Breast epithelium (tissue), 4 donors: ENCODE measurements around the gene GRIK1. TPM values are rescaled to one million over a fixed set of nuclear protein-coding genes. Genes with fewer than 3 reads are reported as not detected.

Experiments
- DNase-seq, 2 donors: peaks; one replicate each; pipeline ENCODE4 v3.0.0-alpha.2; 2019; ENCODE audit warnings: low spot score in 2 of 2
- H3K27ac ChIP-seq, 2 donors: fragments of 200-600 bp; sonication (generic) in 1 of 2; one replicate each; pipeline ENCODE4 v1.5.1; 2016 to 2019; ENCODE audit warnings: mild to moderate bottlenecking in 1 of 2
- H3K27me3 ChIP-seq, 2 donors: fragments of 200-600 bp; sonication (generic) in 1 of 2; one replicate each; pipeline versions ENCODE4 v1.5.1 to v1.6.0; 2017 to 2019; ENCODE audit warnings: control low read depth in 1 of 2, mild to moderate bottlenecking in 1 of 2
- H3K36me3 ChIP-seq: fragments of 200-600 bp; one replicate; pipeline ENCODE4 v1.5.1; 2019
- H3K4me1 ChIP-seq, 2 donors: fragments of 200-600 bp; sonication (generic); one replicate each; pipeline ENCODE4 v1.5.1; 2016 to 2019; ENCODE audit warnings: control low read depth in 1 of 2
- H3K4me3 ChIP-seq, 3 donors: fragments of 200-600 bp; sonication (generic); 1 replicate in 2 of 3; 2 replicates in 1 of 3; pipeline ENCODE4 v1.5.1; 2016 to 2019; ENCODE audit warnings: mild to moderate bottlenecking in 3 of 3, moderate library complexity in 2 of 3
- H3K9me3 ChIP-seq, 2 donors: fragments of 200-600 bp; sonication (generic) in 1 of 2; one replicate each; pipeline ENCODE4 v1.5.1; 2016 to 2019; ENCODE audit warnings: control low read depth in 1 of 2
- POLR2A ChIP-seq: fragments of 450-650 bp; IDR thresholded peaks from one replicate; pipeline ENCODE4 v1.6.1; 2016; ENCODE audit warnings: antibody characterized with exemption, mild to moderate bottlenecking, moderate library complexity
- POLR2AphosphoS5 ChIP-seq, 3 donors: sonication (generic); formaldehyde crosslinking; IDR thresholded peaks; one replicate each; pipeline ENCODE4 v1.6.1; 2017; ENCODE audit warnings: antibody characterized with exemption in 3 of 3
- intact Hi-C: fragments of 100-400 bp; cut with DNase I; formaldehyde crosslinking; loops from one replicate; pipeline ENCODE4 v1.15.1; 2023; ENCODE audit warnings: low total_unique reads
- total RNA-seq, 3 donors: library from RNA; depleted of rRNA; stranded (reverse); fragments of >200 nt; gene quantifications; one replicate each; pipeline ENCODE4 v1.1.0, GENCODE V29; 2016
- TF ChIP-seq, protein P1 (sequence below), 3 donors: fragments of 450-650 bp; IDR thresholded peaks; one replicate each; pipeline ENCODE4 v1.5.1; 2016 to 2017; ENCODE audit warnings: antibody characterized with exemption in 3 of 3, mild to moderate bottlenecking in 3 of 3, moderate library complexity in 3 of 3

Gene GRIK1
- total RNA-seq, 3 donors from 2014 or later, result 0.33 to 1.3 TPM; not detected in 1

DNA sequence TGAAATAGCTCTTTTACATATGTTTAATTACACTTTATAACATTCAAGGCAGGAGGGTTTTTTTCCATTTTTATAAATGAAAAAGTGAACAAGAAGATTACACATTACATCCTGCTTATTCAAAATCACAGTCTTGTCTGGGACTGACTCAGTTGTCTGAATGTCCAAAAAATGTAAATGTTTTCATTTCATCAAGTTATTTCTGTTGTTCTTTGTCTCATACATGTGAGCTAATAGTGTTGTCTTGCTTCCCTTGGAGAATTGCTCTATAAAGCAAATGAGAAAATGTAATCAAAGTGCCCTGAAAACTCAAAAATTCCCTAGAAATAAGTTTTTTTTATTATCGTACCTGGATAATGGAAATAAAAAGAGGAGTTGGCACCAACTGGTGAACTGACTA lies 242.9 kb downstream of the GRIK1 start:
- Histone ChIP-seq H3K27me3 (no peaks in the 10 kb centered on the region), H3K9me3 (no peaks in the 10 kb centered on the region), H3K4me3 (no peak overlapping the region), H3K36me3 (no peaks in the 10 kb centered on the region), H3K4me1 (no peaks in the 10 kb centered on the region), H3K27ac (no peak overlapping the region)
- no peak for DNase-seq
- intact Hi-C loops, result no loop called here
- TF ChIP-seq POLR2AphosphoS5 (IDR thresholded peaks at IDR 0.05), result no peak
- TF ChIP-seq, protein P1, sequence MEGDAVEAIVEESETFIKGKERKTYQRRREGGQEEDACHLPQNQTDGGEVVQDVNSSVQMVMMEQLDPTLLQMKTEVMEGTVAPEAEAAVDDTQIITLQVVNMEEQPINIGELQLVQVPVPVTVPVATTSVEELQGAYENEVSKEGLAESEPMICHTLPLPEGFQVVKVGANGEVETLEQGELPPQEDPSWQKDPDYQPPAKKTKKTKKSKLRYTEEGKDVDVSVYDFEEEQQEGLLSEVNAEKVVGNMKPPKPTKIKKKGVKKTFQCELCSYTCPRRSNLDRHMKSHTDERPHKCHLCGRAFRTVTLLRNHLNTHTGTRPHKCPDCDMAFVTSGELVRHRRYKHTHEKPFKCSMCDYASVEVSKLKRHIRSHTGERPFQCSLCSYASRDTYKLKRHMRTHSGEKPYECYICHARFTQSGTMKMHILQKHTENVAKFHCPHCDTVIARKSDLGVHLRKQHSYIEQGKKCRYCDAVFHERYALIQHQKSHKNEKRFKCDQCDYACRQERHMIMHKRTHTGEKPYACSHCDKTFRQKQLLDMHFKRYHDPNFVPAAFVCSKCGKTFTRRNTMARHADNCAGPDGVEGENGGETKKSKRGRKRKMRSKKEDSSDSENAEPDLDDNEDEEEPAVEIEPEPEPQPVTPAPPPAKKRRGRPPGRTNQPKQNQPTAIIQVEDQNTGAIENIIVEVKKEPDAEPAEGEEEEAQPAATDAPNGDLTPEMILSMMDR (IDR thresholded peaks at IDR 0.05), result no peak
- no peak for TF ChIP-seq POLR2A

DNA sequence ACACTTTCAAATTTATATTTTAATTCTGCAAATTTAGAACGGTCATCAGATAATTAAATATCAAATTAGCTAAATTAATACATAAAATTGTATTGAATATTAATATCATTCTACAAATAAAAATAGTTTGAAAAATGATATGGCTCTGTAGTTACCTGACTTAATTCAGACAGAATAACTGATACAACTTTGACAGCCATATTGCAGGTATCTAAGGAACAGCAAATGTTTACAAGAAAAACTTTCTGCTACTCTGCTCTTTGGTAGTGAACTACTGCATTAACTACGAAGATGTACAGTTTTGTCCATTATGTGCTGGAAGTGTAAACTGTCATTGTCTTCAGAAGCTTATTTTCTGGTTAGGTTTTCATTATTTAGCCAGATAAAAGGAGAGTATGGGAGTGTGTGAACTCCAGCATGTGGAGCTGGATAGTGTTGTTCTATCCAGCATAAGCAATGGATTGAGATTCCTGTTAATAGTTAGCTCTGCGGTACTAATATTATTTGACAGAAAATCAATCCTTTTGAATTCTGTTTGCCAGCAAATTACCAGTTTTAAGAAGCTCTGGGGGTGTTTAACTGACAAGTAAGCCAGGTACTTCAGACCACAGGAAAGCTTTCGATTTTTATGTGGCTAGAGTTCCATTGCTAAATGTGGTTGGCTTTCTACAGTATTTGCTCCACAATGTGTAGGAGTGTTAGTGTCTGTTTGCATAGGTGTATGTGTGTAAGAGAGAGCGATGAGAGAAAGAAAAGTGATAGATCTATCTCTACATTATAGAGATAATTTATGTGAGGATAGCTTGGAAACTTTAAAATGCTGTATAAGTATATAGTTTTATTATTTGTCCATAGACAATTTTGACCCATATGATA lies 247.9 kb downstream of the GRIK1 start:
- Histone ChIP-seq H3K27ac (no peak overlapping the region), H3K9me3 (no peaks in the 10 kb centered on the region), H3K36me3 (no peaks in the 10 kb centered on the region), H3K4me3 (no peak overlapping the region), H3K4me1 (no peaks in the 10 kb centered on the region), H3K27me3 (no peaks in the 10 kb centered on the region)
- DNase-seq, result no peak
- intact Hi-C loops, result no loop called here
- TF ChIP-seq POLR2AphosphoS5 (IDR thresholded peaks at IDR 0.05), result no peak
- TF ChIP-seq, protein P1 (IDR thresholded peaks at IDR 0.05), result no peak
- no peak for TF ChIP-seq POLR2A

DNA sequence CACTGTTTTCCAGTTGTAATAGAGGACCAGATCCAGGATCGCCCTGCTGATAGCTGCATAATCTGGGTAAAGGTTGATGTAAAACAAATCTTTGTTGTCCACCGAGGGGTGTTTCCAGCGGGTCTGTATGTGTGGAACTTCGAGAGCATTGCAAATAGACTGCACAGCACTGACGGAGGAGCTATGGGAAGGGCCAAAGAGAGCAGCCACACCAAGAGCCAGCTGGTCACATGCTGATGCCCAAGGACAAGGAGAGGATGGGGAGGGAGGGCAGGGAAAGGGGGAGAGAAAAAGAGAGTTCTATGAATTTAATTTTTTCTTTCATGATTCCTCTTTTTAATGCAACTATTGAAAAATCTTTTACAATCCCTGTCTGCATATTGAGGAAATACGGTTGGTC lies 250.0 kb downstream of the GRIK1 start:
- intact Hi-C loops, result no loop called here
- no peak overlapping the region for H3K4me3 ChIP-seq
- H3K4me1 ChIP-seq, result no peaks in the 10 kb centered on the region
- H3K27me3 ChIP-seq, result no peaks in the 10 kb centered on the region
- no peaks in the 10 kb centered on the region for H3K9me3 ChIP-seq
- TF ChIP-seq POLR2AphosphoS5 (IDR thresholded peaks at IDR 0.05) (no peak), POLR2A (no peak)
- TF ChIP-seq, protein P1 (IDR thresholded peaks at IDR 0.05), result no peak
- H3K36me3 ChIP-seq, result no peaks in the 10 kb centered on the region
- no peak for DNase-seq
- H3K27ac ChIP-seq, result no peak overlapping the region

DNA sequence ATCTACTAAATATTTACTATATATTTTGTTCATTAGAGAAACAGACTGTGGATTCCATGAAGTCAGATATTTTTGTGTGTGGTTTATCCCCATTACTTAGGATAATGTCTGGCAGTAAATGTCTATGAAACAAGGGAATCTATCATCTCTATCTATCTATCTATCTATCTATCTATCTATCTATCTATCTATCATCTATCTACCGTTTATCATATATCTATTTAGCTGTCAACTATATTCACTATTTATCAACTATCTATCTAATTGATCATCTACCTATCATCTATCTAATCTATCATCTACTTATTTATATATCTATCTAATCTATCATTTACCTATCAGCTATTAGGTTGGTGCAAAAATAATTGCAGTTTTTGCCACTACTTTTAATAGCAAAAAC lies 255.7 kb downstream of the GRIK1 start:
- H3K4me3 ChIP-seq, result no peak overlapping the region
- H3K27ac ChIP-seq, result no peak overlapping the region
- TF ChIP-seq, protein P1 (IDR thresholded peaks at IDR 0.05), result no peak
- no peak for TF ChIP-seq POLR2A
- TF ChIP-seq POLR2AphosphoS5 (IDR thresholded peaks at IDR 0.05), result no peak
- DNase-seq, result no peak
- intact Hi-C loops, result no loop called here
- no peaks in the 10 kb centered on the region for H3K27me3 ChIP-seq
- H3K36me3 ChIP-seq, result no peaks in the 10 kb centered on the region
- no peaks in the 10 kb centered on the region for H3K9me3 ChIP-seq
- H3K4me1 ChIP-seq, result no peaks in the 10 kb centered on the region

DNA sequence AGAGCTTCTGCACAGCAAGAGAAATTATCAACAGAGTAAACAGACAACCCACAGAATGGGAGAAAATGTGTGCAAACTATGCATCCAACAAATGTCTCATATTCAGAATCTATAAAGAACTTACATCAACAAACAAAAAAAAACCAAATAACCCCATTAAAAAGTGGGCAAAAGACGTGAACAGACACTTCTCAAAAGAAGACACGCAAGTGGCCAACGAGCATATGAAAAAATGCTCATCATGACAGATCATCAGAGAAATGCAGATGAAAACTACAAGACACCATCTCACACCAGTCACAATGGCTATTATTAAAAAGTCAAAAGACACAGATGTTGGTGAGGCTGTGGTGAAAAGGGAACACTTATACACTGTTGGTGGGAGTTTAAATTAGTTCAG lies 257.0 kb downstream of the GRIK1 start:
- Histone ChIP-seq H3K36me3 (no peaks in the 10 kb centered on the region), H3K27ac (no peak overlapping the region), H3K27me3 (no peaks in the 10 kb centered on the region), H3K4me3 (no peak overlapping the region), H3K9me3 (no peaks in the 10 kb centered on the region), H3K4me1 (no peaks in the 10 kb centered on the region)
- intact Hi-C loops, result no loop called here
- no peak for DNase-seq
- TF ChIP-seq POLR2A, result no peak
- TF ChIP-seq POLR2AphosphoS5 (IDR thresholded peaks at IDR 0.05), result no peak
- TF ChIP-seq, protein P1 (IDR thresholded peaks at IDR 0.05), result no peak
